ENCODE measurements around the gene RLIM. TPM values are rescaled to one million over a fixed set of nuclear protein-coding genes. Genes with fewer than 3 reads are reported as not detected.

The RLIM gene, protein sequence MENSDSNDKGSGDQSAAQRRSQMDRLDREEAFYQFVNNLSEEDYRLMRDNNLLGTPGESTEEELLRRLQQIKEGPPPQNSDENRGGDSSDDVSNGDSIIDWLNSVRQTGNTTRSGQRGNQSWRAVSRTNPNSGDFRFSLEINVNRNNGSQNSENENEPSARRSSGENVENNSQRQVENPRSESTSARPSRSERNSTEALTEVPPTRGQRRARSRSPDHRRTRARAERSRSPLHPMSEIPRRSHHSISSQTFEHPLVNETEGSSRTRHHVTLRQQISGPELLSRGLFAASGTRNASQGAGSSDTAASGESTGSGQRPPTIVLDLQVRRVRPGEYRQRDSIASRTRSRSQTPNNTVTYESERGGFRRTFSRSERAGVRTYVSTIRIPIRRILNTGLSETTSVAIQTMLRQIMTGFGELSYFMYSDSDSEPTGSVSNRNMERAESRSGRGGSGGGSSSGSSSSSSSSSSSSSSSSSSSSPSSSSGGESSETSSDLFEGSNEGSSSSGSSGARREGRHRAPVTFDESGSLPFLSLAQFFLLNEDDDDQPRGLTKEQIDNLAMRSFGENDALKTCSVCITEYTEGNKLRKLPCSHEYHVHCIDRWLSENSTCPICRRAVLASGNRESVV
- 26.3 and 46.9 TPM in 2 replicates for total RNA-seq (ENCODE audit: low replicate concordance)

DNA sequence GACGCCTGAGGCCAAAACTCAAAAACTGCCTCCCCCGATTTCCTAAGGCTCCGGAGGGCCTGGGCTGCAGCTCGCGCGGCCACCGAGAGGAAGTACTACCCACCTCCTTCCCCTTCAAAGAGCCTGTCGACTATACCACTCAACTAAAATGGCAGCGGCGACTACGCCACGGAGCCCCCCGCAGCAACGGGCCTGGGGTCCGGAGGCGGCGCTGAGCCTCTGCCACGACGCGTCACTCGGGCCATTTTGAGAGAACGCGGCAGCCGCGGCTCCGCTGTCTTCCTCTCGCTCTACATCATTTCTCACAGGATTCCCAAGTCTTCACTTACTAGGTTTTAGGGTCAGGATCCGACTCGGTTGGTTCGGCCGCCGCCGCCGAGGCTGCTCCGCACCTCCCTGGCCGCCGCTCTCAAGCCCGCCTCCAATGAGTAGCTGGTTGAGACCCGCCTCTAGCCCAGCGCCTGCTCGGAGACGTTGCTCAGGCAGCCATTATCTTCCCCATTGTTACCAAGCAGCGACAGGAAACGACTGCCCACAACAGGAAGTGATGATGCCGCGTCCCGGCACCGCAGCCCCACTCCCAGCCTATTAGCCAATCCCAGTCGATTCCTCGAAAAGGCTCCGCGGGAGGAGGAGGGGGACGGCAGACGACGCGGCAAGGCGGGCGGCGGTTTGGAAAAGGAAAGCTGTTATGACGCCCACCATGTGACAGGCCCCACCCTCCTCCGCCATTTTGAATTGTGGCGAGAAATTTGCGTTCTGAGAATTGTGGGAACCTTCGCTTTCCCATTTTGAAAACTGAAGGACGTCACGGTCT lies at the start of gene RLIM:
TSS of gene RLIM (minus strand) at position 532 of the 817 bp plus-strand sequence. CDS start 18,647 bp downstream, outside the sequence.

Other genes starting within 250 kb of the RLIM start
- 4.6 and 4.9 TPM in 2 replicates for gene SLC16A2, start 193.1 kb downstream of the RLIM start, total RNA-seq (ENCODE audit: low replicate concordance)

All from smooth muscle cell of the coronary artery (primary cell).